ENCODE data around the gene TNFRSF21.
"Not testable (repeated sequence)": the region's sequence is repeated elsewhere in the genome, so short reads cannot be mapped to it uniquely, and the experiment has no call there.

Gene TNFRSF21

GRCh38 chr6:47247227-47247797 lies 62.4 kb downstream of the TNFRSF21 start:
- DNase-seq, result no peak

GRCh38 chr6:47246551-47246950 lies 63.2 kb downstream of the TNFRSF21 start:
- DNase-seq, result no peak

- DNase-seq, result no peak
These were observed 63.8 kb downstream of the TNFRSF21 start for GRCh38 chr6:47245745-47246371.

GRCh38 chr6:47242483-47243386 lies 67.0 kb downstream of the TNFRSF21 start:
- DNase-seq, result peak; percentile 65

GRCh38 chr6:47241742-47242482 lies 67.8 kb downstream of the TNFRSF21 start:
- DNase-seq, result no peak

GRCh38 chr6:47240277-47240890 lies 69.3 kb downstream of the TNFRSF21 start:
- DNase-seq, result no peak

- DNase-seq, result no peak
These were observed 70.2 kb downstream of the TNFRSF21 start for GRCh38 chr6:47239546-47239945.

- no peak for DNase-seq
These were observed 71.2 kb downstream of the TNFRSF21 start for GRCh38 chr6:47238456-47238995.

GRCh38 chr6:47237196-47237595 lies 72.5 kb downstream of the TNFRSF21 start:
- no peak for DNase-seq

- no peak for DNase-seq
These were observed 73.5 kb downstream of the TNFRSF21 start for GRCh38 chr6:47235964-47236760.

- no peak for DNase-seq
These were observed 74.3 kb downstream of the TNFRSF21 start for GRCh38 chr6:47235421-47235820.

GRCh38 chr6:47234266-47234933 lies 75.3 kb downstream of the TNFRSF21 start:
- DNase-seq, result no peak

- DNase-seq, result no peak
These were observed 78.6 kb downstream of the TNFRSF21 start for GRCh38 chr6:47231151-47231550.

- DNase-seq, result no peak
These were observed 79.1 kb downstream of the TNFRSF21 start for GRCh38 chr6:47230579-47230978.

- no peak for DNase-seq
These were observed 80.5 kb downstream of the TNFRSF21 start for GRCh38 chr6:47229255-47229654.

GRCh38 chr6:47228093-47228492 lies 81.6 kb downstream of the TNFRSF21 start:
- not testable (repeated sequence) for DNase-seq

- not testable (repeated sequence) for DNase-seq
These were observed 86.5 kb downstream of the TNFRSF21 start for GRCh38 chr6:47223251-47223650.

GRCh38 chr6:47221565-47221964 lies 88.1 kb downstream of the TNFRSF21 start:
- no peak for DNase-seq

GRCh38 chr6:47209632-47210031 lies 100.1 kb downstream of the TNFRSF21 start:
- peak; percentile 20 for DNase-seq

- DNase-seq, result peak; percentile 41
These were observed 102.4 kb downstream of the TNFRSF21 start for GRCh38 chr6:47207261-47207660.

- DNase-seq, result peak; percentile 69
These were observed 103.1 kb downstream of the TNFRSF21 start for GRCh38 chr6:47206626-47207025.

Data from kidney glomerular epithelial cell (primary cell).